K562 (cell line): Measurements from ENCODE around the gene PCLAF. TPM values are rescaled to one million over a fixed set of nuclear protein-coding genes. Genes with fewer than 3 reads are reported as not detected.

Source experiments
- ATAC-seq: fragments of 200-7000 bp; cut with Tn5 transposase; 3 replicates; pipeline ENCODE4 v1.9.1; 2020; ENCODE audit warnings: moderate library complexity
- BruUV-seq: library from RNA; stranded (reverse); fragments of 400-500 nt; replicated peaks from 2 replicates; lab custom pipeline; 2021; lab: Mats Ljungman, UMichigan
- CTCF ChIA-PET: fragments of 300-600 bp; formaldehyde crosslinking; extraction: SDS; loops from one replicate; lab custom pipeline; 2021; ENCODE audit warnings: low intra/inter-chr PET ratio; lab: Yijun Ruan, JAX
- POLR2A ChIA-PET: fragments of 300-600, 350-650 bp; sonication (Branson Sonifier 250); formaldehyde crosslinking; extraction: SDS; loops from one replicate; lab custom pipeline; 2021; ENCODE audit warnings: antibody characterized with exemption, inconsistent platforms; lab: Yijun Ruan, JAX
- DNase-seq, 4 experiments: peaks; one replicate each; pipeline versions ENCODE4 v3.0.0 to v3.0.0-alpha.2; 2011 to 2018; ENCODE audit warnings: low spot score in 3 of 4, mixed read lengths in 3 of 4; ENCODE audit errors: extremely low read depth in 1 of 4
- FAIRE-seq: peaks from 2 replicates; lab custom pipeline; 2011; peaks lifted over from hg19 to GRCh38; lab: Jason Lieb, UNC
- H2AFZ ChIP-seq: 2 replicates; pipeline ENCODE4 v1.6.0; 2011; ENCODE audit warnings: low read depth, low read length, control low read depth, inconsistent platforms
- H3K27ac ChIP-seq: fragments of 200-600 bp; 3 replicates; pipeline ENCODE4 v1.8.0; 2011; ENCODE audit warnings: low read depth, mild to moderate bottlenecking, control low read depth, inconsistent platforms, low read length, moderate library complexity, mixed read lengths; ENCODE audit errors: extremely low read depth
- H3K27me3 ChIP-seq, 2 experiments: fragments of 300-600 bp in 1 of 2; 2 replicates in 1 of 2; 3 replicates in 1 of 2; pipeline versions ENCODE4 v1.6.0 to v1.8.0; 2011; ENCODE audit warnings: inconsistent platforms in 2 of 2, low read length in 2 of 2, mild to moderate bottlenecking in 1 of 2, mixed read lengths in 1 of 2, moderate library complexity in 1 of 2; ENCODE audit not compliant: control insufficient read depth in 2 of 2, insufficient read depth in 2 of 2
- H3K36me3 ChIP-seq: fragments of 300-600 bp; 3 replicates; pipeline ENCODE4 v1.8.0; 2011; ENCODE audit warnings: mild to moderate bottlenecking, low read length, inconsistent platforms; ENCODE audit not compliant: control insufficient read depth, insufficient read depth
- H3K4me1 ChIP-seq, 2 experiments: fragments of 200-600 bp in 1 of 2; replicated peaks in 1 of 2; 2 replicates in 1 of 2; 3 replicates in 1 of 2; pipeline versions ENCODE4 v1.5.1 to v1.8.0; 2011; ENCODE audit warnings: inconsistent platforms in 2 of 2, low read length in 2 of 2, mild to moderate bottlenecking in 1 of 2, mixed read lengths in 1 of 2, moderate library complexity in 1 of 2; ENCODE audit not compliant: control insufficient read depth in 2 of 2, insufficient read depth in 2 of 2
- H3K4me2 ChIP-seq: 2 replicates; pipeline ENCODE4 v1.6.1; 2011; ENCODE audit warnings: low read length, control low read depth, inconsistent platforms, mixed read lengths; ENCODE audit not compliant: insufficient read depth
- H3K4me3 ChIP-seq: fragments of 200-600 bp; sonication (generic), shearing (Covaris generic); 2 replicates; pipeline ENCODE4 v1.5.1; 2016; ENCODE audit warnings: control low read depth, inconsistent platforms
- H3K79me2 ChIP-seq: fragments of 200-600 bp; 3 replicates; pipeline ENCODE4 v1.8.0; 2011; ENCODE audit warnings: low read length, inconsistent platforms; ENCODE audit not compliant: control insufficient read depth, insufficient read depth
- H3K9ac ChIP-seq, 2 experiments: 2 replicates each; pipeline versions ENCODE4 v1.6.0 to v1.6.1; 2011; ENCODE audit warnings: low read depth in 2 of 2, low read length in 2 of 2, control low read depth in 1 of 2, inconsistent platforms in 1 of 2, mild to moderate bottlenecking in 1 of 2, mixed read lengths in 1 of 2; ENCODE audit not compliant: insufficient read depth in 1 of 2
- H3K9me1 ChIP-seq: one replicate; pipeline ENCODE4 v1.6.0; 2011; ENCODE audit warnings: inconsistent platforms, mild to moderate bottlenecking, low read length, moderate library complexity; ENCODE audit not compliant: control insufficient read depth, insufficient read depth
- H3K9me3 ChIP-seq: replicated peaks from 2 replicates; pipeline ENCODE4 v1.5.1; 2011; ENCODE audit warnings: low read depth, low read length, inconsistent platforms; ENCODE audit not compliant: control insufficient read depth, insufficient read depth
- H4K20me1 ChIP-seq: replicated peaks from 2 replicates; pipeline ENCODE4 v1.6.1; 2011; ENCODE audit warnings: low read length, inconsistent platforms, mixed read lengths; ENCODE audit not compliant: control insufficient read depth, insufficient read depth
- CEBPB ChIP-seq: fragments of 450-650 bp; IDR thresholded peaks from 2 replicates; pipeline ENCODE4 v1.6.1; 2016; ENCODE audit warnings: missing genetic modification characterization, missing compliant biosample characterization
- CEBPG ChIP-seq, 3 experiments: fragments of 200-800 bp in 1 of 3; sonication (Bioruptor generic) in 1 of 3; sonication (generic) in 1 of 3; formaldehyde crosslinking in 1 of 3; IDR thresholded peaks in 2 of 3; conservative IDR thresholded peaks in 1 of 3; 2 replicates each; pipeline versions ENCODE4 v1.6.1 to v1.8.0; 2016 to 2022; ENCODE audit warnings: missing compliant biosample characterization in 2 of 3, missing genetic modification characterization in 2 of 3, mild to moderate bottlenecking in 1 of 3, missing genetic modification reagents in 1 of 3
- KLF1 ChIP-seq: fragments of 450-650 bp; IDR thresholded peaks from 2 replicates; pipeline ENCODE4 v1.6.1; 2016; ENCODE audit warnings: missing genetic modification characterization, missing compliant biosample characterization
- MCM3 ChIP-seq: fragments of 450-650 bp; IDR thresholded peaks from 2 replicates; pipeline ENCODE4 v1.6.1; 2016
- SMARCC2 ChIP-seq: fragments of 450-650 bp; IDR thresholded peaks from 2 replicates; pipeline ENCODE4 v1.6.1; 2017; ENCODE audit warnings: antibody characterized with exemption, moderate library complexity, mild to moderate bottlenecking, low read depth
- TEAD2 ChIP-seq: fragments of 450-650 bp; IDR thresholded peaks from 2 replicates; pipeline ENCODE4 v1.6.1; 2016; ENCODE audit warnings: missing genetic modification characterization, control low read depth, missing compliant biosample characterization
- TEAD4 ChIP-seq, 2 experiments: sonication (generic) in 1 of 2; formaldehyde crosslinking in 1 of 2; IDR thresholded peaks; 2 replicates each; pipeline versions ENCODE4 v1.6.1 to v1.8.0; 2012 to 2022; ENCODE audit warnings: borderline replicate concordance in 1 of 2, inconsistent platforms in 1 of 2, low read length in 1 of 2, mild to moderate bottlenecking in 1 of 2, missing genetic modification reagents in 1 of 2
- U2AF2 ChIP-seq: fragments of 200-400 bp; formaldehyde crosslinking; optimal IDR thresholded peaks from 2 replicates; pipeline ENCODE3; 2017; ENCODE audit warnings: low read depth, mild to moderate bottlenecking, low read length
- ZNF384 ChIP-seq: IDR thresholded peaks from 2 replicates; pipeline ENCODE4 v1.6.1; 2012; ENCODE audit warnings: low read depth, low read length, improper control_type of control experiment
- in situ Hi-C: fragments of 300-500 bp; cut with MboI; formaldehyde crosslinking; loops from 4 replicates; pipeline ENCODE4 v1.15.0; 2018; ENCODE audit warnings: inconsistent platforms, mixed read lengths
- intact Hi-C: fragments of 100-400 bp; cut with micrococcal nuclease; formaldehyde crosslinking; loops from 2 replicates; pipeline ENCODE4 v1.14.2; 2022
- polyA plus RNA-seq, 8 experiments: library from polyadenylated mRNA; depleted of rRNA in 4 of 8; stranded (reverse) in 5 of 8; unstranded in 3 of 8; fragments of >200 nt; fragmentation: Nextera tagmentation in 2 of 8; fragmentation: Illumina TruSeq in 1 of 8; extraction: Ambion mirVana in 2 of 8; extraction: Trizol in 1 of 8; gene quantifications; 2 replicates each; pipeline versions ENCODE4 v1.2.1 to v1.2.3, GENCODE V29; 2011 to 2014; ENCODE audit warnings: inconsistent platforms in 1 of 8, missing spikeins in 1 of 8
- total RNA-seq, 7 experiments: library from RNA; depleted of rRNA in 6 of 7; stranded (reverse); fragments of >200 nt in 6 of 7; fragmentation: Illumina TruSeq in 2 of 7; extraction: Trizol in 2 of 7; gene quantifications; 2 replicates each; pipeline versions ENCODE4 v1.2.1 to v1.2.3, GENCODE V29; 2011 to 2021; ENCODE audit warnings: low replicate concordance in 1 of 7
- TF ChIP-seq, protein P1 (sequence below), 3 experiments: fragments of 200-800 bp in 1 of 3; sonication (Bioruptor generic) in 1 of 3; sonication (generic) in 1 of 3; formaldehyde crosslinking in 1 of 3; IDR thresholded peaks; 2 replicates each; pipeline versions ENCODE4 v1.6.1 to v1.8.0; 2016 to 2022; ENCODE audit warnings: mild to moderate bottlenecking in 2 of 3, missing compliant biosample characterization in 2 of 3, missing genetic modification characterization in 2 of 3, missing genetic modification reagents in 1 of 3
- TF ChIP-seq, protein P2 (sequence below), 2 experiments: fragments of 450-650 bp in 1 of 2; sonication (generic) in 1 of 2; formaldehyde crosslinking in 1 of 2; IDR thresholded peaks in 1 of 2; conservative IDR thresholded peaks in 1 of 2; 2 replicates each; pipeline versions ENCODE4 v1.6.1 to v1.8.1; 2016 to 2023; ENCODE audit warnings: mild to moderate bottlenecking in 2 of 2, moderate library complexity in 2 of 2, inconsistent platforms in 1 of 2, missing genetic modification reagents in 1 of 2

PCLAF gene
- total and polyA plus RNA-seq, 9 of the 15 experiments (the other 6 are each of a cell fraction or from before 2014, with no cell fraction given) = 112 to 881 (median 360) TPM

DNA sequence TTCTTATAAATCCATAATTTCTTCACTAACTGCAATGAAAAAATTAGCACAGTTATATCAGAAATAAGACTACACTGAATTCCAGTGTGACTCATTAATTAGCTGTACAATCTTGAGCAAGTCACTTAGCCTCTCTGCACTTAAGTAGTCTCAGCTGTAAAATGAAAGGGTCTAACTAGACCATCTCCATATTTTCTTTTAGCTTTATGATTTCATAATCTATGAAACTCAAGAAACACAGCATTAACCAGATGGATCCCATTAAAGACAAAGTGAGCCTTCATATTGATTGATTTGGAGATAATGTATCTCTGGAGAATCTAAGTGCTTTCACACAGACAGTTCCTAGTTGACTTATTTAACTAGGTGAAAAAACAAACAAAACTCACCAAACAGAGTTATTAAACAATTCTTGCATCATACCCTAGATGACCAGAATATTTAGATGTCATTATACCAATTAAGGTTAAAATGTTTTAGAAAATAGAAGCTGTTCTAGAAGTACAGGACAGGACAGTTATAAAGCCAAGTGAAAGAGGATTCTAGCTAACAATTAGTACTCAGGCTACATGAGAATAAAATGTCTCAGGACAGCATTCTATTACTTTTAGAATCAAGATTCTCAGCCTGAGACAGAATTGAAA is 36.5 kb downstream of the PCLAF start:
- Histone ChIP-seq H3K9ac (no peak overlapping the region), H3K4me1 (no peaks in the 10 kb centered on the region; a peak in 1 of 5 replicates), H3K9me3 (no peaks in the 10 kb centered on the region), H3K36me3 (peaks cover 22% of the 10 kb centered on the region), H3K4me3 (no peak overlapping the region), H2AFZ (no peak overlapping the region), H3K79me2 (peaks cover 32% of the 10 kb centered on the region), H3K27me3 (no peaks in the 10 kb centered on the region), H4K20me1 (0 out of 2 replicates have a peak, but pooled peaks cover 4% of the 10 kb centered on the region), H3K4me2 (no peak overlapping the region), H3K27ac (no peak overlapping the region), H3K9me1 (no peaks in the 10 kb centered on the region)
- no peak for TF ChIP-seq MCM3
- peak; percentile 59 for TF ChIP-seq CEBPB (tag)
- no peak for TF ChIP-seq SMARCC2
- no peak for TF ChIP-seq TEAD2 (tag)
- TF ChIP-seq TEAD4 (IDR thresholded peaks at IDR 0.05; ENCODE audit: low read length) = no peak
- TF ChIP-seq TEAD4 (CRISPR knock-in tag; IDR thresholded peaks at IDR 0.05; ENCODE audit: borderline replicate concordance) = no peak
- TF ChIP-seq CEBPG (CRISPR knock-in tag; IDR thresholded peaks at IDR 0.05) = no peak
- TF ChIP-seq CEBPG (tag; conservative IDR thresholded peaks at IDR 0.05 in 1 of 2, IDR thresholded peaks at IDR 0.05 in 1 of 2) = peak; percentile 61 to 69
- TF ChIP-seq, protein P1, sequence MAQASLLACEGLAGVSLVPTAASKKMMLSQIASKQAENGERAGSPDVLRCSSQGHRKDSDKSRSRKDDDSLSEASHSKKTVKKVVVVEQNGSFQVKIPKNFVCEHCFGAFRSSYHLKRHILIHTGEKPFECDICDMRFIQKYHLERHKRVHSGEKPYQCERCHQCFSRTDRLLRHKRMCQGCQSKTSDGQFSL (CRISPR knock-in tag; IDR thresholded peaks at IDR 0.05) = no peak
- TF ChIP-seq, protein P1 (tag; IDR thresholded peaks at IDR 0.05) = no peak
- TF ChIP-seq, protein P2, sequence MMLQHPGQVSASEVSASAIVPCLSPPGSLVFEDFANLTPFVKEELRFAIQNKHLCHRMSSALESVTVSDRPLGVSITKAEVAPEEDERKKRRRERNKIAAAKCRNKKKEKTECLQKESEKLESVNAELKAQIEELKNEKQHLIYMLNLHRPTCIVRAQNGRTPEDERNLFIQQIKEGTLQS (IDR thresholded peaks at IDR 0.05) = peak; percentile 68
- TF ChIP-seq, protein P2 (CRISPR knock-in tag; conservative IDR thresholded peaks at IDR 0.05) = no peak
- TF ChIP-seq KLF1 (tag) = no peak
- no peak for TF ChIP-seq U2AF2
- no peak for TF ChIP-seq ZNF384
- intact Hi-C loops (no loop called here), in situ Hi-C loops (no loop called here)
- no TSS peak for BruUV-seq
- ChIA-PET POLR2A (interaction anchor here (0.6 to 1.5 kb wide), 4 partner anchors 10 to 107 kb away, joined by 3 to 7 read pairs (median 4); no protein-coding TSS in a partner anchor), CTCF (no interaction called here)
- DNase-seq (no peak), ATAC-seq (no peak), FAIRE-seq (no peak)
